GM23338 (cell line): ENCODE data around the gene SH3BGR. TPM values are rescaled to one million over a fixed set of nuclear protein-coding genes. Genes with fewer than 3 reads are reported as not detected.

Source experiments
- ATAC-seq: fragments of 200-7000 bp; cut with Tn5 transposase; 3 replicates; pipeline ENCODE4 v1.9.1; 2020
- DNase-seq: peaks from one replicate; pipeline ENCODE4 v3.0.0-alpha.2; 2015; ENCODE audit warnings: low spot score
- H2AFZ ChIP-seq: fragments of 200-600 bp; sonication (generic); 2 replicates; pipeline ENCODE4 v1.8.0; 2016; ENCODE audit warnings: antibody characterized with exemption, mild to moderate bottlenecking, moderate library complexity
- H3F3A ChIP-seq: fragments of 200-600 bp; sonication (generic); replicated peaks from 2 replicates; pipeline ENCODE4 v1.8.0; 2017; ENCODE audit warnings: antibody characterized with exemption, mixed run types, low read depth
- H3K27ac ChIP-seq: fragments of 200-600 bp; sonication (generic); 2 replicates; pipeline ENCODE4 v1.6.1; 2016; ENCODE audit warnings: low read depth
- H3K27me3 ChIP-seq: fragments of 200-600 bp; sonication (generic); 2 replicates; pipeline ENCODE4 v1.8.0; 2016; ENCODE audit warnings: mild to moderate bottlenecking, mixed run types, moderate library complexity; ENCODE audit not compliant: insufficient read depth
- H3K36me3 ChIP-seq: fragments of 200-600 bp; sonication (generic); 2 replicates; pipeline ENCODE4 v1.8.0; 2016; ENCODE audit warnings: mild to moderate bottlenecking; ENCODE audit not compliant: insufficient read depth
- H3K4me1 ChIP-seq: fragments of 200-600 bp; sonication (generic); 2 replicates; pipeline ENCODE4 v1.8.0; 2016; ENCODE audit warnings: mild to moderate bottlenecking, moderate library complexity; ENCODE audit not compliant: insufficient read depth
- H3K4me2 ChIP-seq: fragments of 200-600 bp; sonication (generic); 2 replicates; pipeline ENCODE4 v1.7.1; 2017; ENCODE audit warnings: mixed run types
- H3K4me3 ChIP-seq: fragments of 200-600 bp; sonication (generic); 2 replicates; pipeline ENCODE4 v1.6.1; 2016; ENCODE audit warnings: mixed run types
- H3K79me2 ChIP-seq: fragments of 200-600 bp; sonication (generic); replicated peaks from 2 replicates; pipeline ENCODE4 v1.8.0; 2017; ENCODE audit warnings: mild to moderate bottlenecking; ENCODE audit not compliant: insufficient read depth
- H3K9me2 ChIP-seq: fragments of 200-600 bp; sonication (generic); 2 replicates; pipeline ENCODE4 v1.8.0; 2017; ENCODE audit not compliant: insufficient read depth
- H4K20me1 ChIP-seq: fragments of 200-600 bp; sonication (generic); replicated peaks from 2 replicates; pipeline ENCODE4 v1.8.0; 2017; ENCODE audit warnings: mild to moderate bottlenecking; ENCODE audit not compliant: insufficient read depth
- H3K27ac Mint-ChIP-seq: 2 replicates; pipeline ENCODE4 v1.8.0; 2020; ENCODE audit warnings: inconsistent platforms, mild to moderate bottlenecking, moderate library complexity, mixed read lengths
- H3K27me3 Mint-ChIP-seq: 3 replicates; pipeline ENCODE4 v1.8.0; 2022; ENCODE audit warnings: low read depth, mild to moderate bottlenecking, moderate library complexity, mixed read lengths, inconsistent platforms; ENCODE audit not compliant: insufficient read depth, poor library complexity
- H3K36me3 Mint-ChIP-seq: 3 replicates; pipeline ENCODE4 v1.8.0; 2021; ENCODE audit warnings: low read depth, mild to moderate bottlenecking, inconsistent platforms, moderate library complexity, mixed read lengths
- H3K4me1 Mint-ChIP-seq: 3 replicates; pipeline ENCODE4 v1.8.0; 2020; ENCODE audit warnings: mild to moderate bottlenecking, inconsistent platforms, mixed read lengths
- H3K4me3 Mint-ChIP-seq: 3 replicates; pipeline ENCODE4 v1.8.0; 2021; ENCODE audit warnings: moderate library complexity, mild to moderate bottlenecking, inconsistent platforms, mixed read lengths
- H3K9me3 Mint-ChIP-seq: 3 replicates; pipeline ENCODE4 v1.8.0; 2020; ENCODE audit warnings: moderate library complexity, mild to moderate bottlenecking, inconsistent platforms, mixed read lengths
- CREB1 ChIP-seq: fragments of 250-450 bp; sonication (Bioruptor Pico); IDR thresholded peaks from 2 replicates; pipeline ENCODE4 v1.5.0; 2020; ENCODE audit warnings: low read depth, mild to moderate bottlenecking, moderate library complexity
- EZH2 ChIP-seq: fragments of 200-600 bp; sonication (generic); IDR thresholded peaks from one replicate; pipeline ENCODE4 v1.8.0; 2017; ENCODE audit warnings: antibody characterized with exemption, mild to moderate bottlenecking, low read depth; ENCODE audit not compliant: unreplicated experiment
- JUNB ChIP-seq: IDR thresholded peaks from one replicate; pipeline ENCODE4 v1.6.1; 2016; ENCODE audit warnings: antibody characterized with exemption; ENCODE audit not compliant: unreplicated experiment
- POLR2AphosphoS5 ChIP-seq: IDR thresholded peaks from 2 replicates; pipeline ENCODE4 v1.6.1; 2016; ENCODE audit warnings: antibody characterized with exemption, low read depth
- STAT1 ChIP-seq: IDR thresholded peaks from one replicate; pipeline ENCODE4 v1.6.1; 2016; ENCODE audit warnings: antibody characterized with exemption; ENCODE audit not compliant: unreplicated experiment
- ZNF114 ChIP-seq: fragments of 250-450 bp; sonication (Bioruptor Pico); IDR thresholded peaks from 2 replicates; pipeline ENCODE4 v1.5.0; 2020; ENCODE audit warnings: mild to moderate bottlenecking, moderate library complexity
- ZNF462 ChIP-seq: fragments of 250-450 bp; sonication (Bioruptor Pico); IDR thresholded peaks from 2 replicates; pipeline ENCODE4 v1.5.0; 2020; ENCODE audit warnings: mild to moderate bottlenecking, moderate library complexity
- polyA plus RNA-seq: library from polyadenylated mRNA; unstranded; fragments of >200 nt; fragmentation: Nextera tagmentation; extraction: Ambion mirVana; gene quantifications from 2 replicates; pipeline ENCODE4 v1.2.1, GENCODE V29; 2016
- total RNA-seq: library from RNA; depleted of rRNA; stranded (reverse); fragments of >200 nt; shearing (Covaris generic); gene quantifications from 2 replicates; pipeline ENCODE4 v1.2.3, GENCODE V29; 2014
- TF ChIP-seq, protein P1 (sequence below), 2 experiments: fragments of 200-600 bp in 1 of 2; sonication (generic) in 1 of 2; conservative IDR thresholded peaks; 2 replicates each; pipeline versions ENCODE4 v1.5.1 to v1.6.1; 2016 to 2017; ENCODE audit warnings: antibody characterized with exemption in 2 of 2, low read depth in 2 of 2, mild to moderate bottlenecking in 2 of 2, moderate library complexity in 1 of 2
- TF ChIP-seq, protein P2 (sequence below): IDR thresholded peaks from one replicate; pipeline ENCODE4 v1.6.1; 2018; ENCODE audit warnings: antibody characterized with exemption; ENCODE audit not compliant: unreplicated experiment
- TF ChIP-seq, protein P3 (sequence below): IDR thresholded peaks from 2 replicates; pipeline ENCODE4 v1.6.1; 2016; ENCODE audit warnings: antibody characterized with exemption

Gene SH3BGR
- total and polyA plus RNA-seq, 2 experiments from 2014 or later, result 5.9 to 18.9 TPM

DNA sequence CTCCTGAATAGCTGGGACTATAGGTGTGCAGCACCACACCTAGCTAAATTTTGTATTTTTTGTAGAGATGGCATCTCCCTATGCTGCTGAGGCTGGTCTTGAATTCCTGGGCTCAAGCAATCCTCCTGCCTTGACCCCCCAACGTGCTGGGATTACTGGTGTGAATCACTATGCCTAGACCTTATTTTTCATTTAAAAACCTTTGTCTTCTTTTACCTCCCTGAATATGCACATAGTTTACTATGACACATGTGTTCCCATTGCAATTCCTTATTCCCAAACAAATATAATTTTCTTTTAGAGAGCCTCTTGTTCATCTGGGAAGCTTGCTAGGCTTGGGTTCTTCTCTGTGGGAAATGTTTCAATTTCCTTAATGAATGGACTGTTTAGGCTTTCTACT is 16.8 kb downstream of the SH3BGR start:
- Histone ChIP-seq H3K9me2 (no peaks in the 10 kb centered on the region), H4K20me1 (no peaks in the 10 kb centered on the region), H3K79me2 (no peaks in the 10 kb centered on the region), H3F3A (no peaks in the 10 kb centered on the region), H2AFZ (no peak overlapping the region), H3K36me3 (no peaks in the 10 kb centered on the region), H3K27ac (no peak overlapping the region), H3K27me3 (no peaks in the 10 kb centered on the region), H3K4me1 (peaks cover 3% of the 10 kb centered on the region; the same call in 1 of the 2 replicates), H3K4me3 (no peak overlapping the region), H3K4me2 (no peak overlapping the region)
- H3K4me3 Mint-ChIP-seq, result no peak overlapping the region
- peaks cover 8% of the 10 kb centered on the region for H3K27me3 Mint-ChIP-seq
- ATAC-seq (no peak), DNase-seq (no peak)
- H3K4me1 Mint-ChIP-seq, result peaks cover 11% of the 10 kb centered on the region
- H3K9me3 Mint-ChIP-seq, result peaks cover 5% of the 10 kb centered on the region; the same call in 1 of the 3 replicates
- H3K36me3 Mint-ChIP-seq, result no peaks in the 10 kb centered on the region
- H3K27ac Mint-ChIP-seq, result no peak overlapping the region; the same call in 1 of the 2 replicates
- TF ChIP-seq, protein P1, sequence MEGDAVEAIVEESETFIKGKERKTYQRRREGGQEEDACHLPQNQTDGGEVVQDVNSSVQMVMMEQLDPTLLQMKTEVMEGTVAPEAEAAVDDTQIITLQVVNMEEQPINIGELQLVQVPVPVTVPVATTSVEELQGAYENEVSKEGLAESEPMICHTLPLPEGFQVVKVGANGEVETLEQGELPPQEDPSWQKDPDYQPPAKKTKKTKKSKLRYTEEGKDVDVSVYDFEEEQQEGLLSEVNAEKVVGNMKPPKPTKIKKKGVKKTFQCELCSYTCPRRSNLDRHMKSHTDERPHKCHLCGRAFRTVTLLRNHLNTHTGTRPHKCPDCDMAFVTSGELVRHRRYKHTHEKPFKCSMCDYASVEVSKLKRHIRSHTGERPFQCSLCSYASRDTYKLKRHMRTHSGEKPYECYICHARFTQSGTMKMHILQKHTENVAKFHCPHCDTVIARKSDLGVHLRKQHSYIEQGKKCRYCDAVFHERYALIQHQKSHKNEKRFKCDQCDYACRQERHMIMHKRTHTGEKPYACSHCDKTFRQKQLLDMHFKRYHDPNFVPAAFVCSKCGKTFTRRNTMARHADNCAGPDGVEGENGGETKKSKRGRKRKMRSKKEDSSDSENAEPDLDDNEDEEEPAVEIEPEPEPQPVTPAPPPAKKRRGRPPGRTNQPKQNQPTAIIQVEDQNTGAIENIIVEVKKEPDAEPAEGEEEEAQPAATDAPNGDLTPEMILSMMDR (conservative IDR thresholded peaks at IDR 0.05; ENCODE audit: low read depth in 2 of 2), result no peak
- TF ChIP-seq ZNF114, result no peak
- TF ChIP-seq STAT1, result no peak

DNA sequence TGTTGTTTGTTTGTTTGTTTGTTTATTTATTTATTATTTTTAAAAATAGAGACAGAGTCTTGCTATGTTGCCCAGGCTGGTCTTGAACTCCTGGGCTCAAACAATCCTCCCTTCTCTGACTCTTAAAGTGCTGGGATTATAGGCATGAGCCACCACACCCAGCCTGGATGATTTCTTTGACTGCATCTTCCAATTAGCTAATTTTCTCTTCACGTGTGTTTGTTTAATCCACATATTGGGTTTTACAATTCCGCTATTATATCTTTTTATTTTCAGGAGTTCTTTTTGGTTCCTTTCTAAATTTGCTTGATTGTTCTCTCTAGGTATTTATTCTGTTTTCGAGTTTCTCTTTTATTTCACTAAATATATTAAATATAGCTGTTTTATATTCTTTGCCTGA is 19.8 kb downstream of the SH3BGR start:
- H3K36me3 ChIP-seq, result no peaks in the 10 kb centered on the region
- Mint-ChIP-seq H3K9me3 (peaks cover 3% of the 10 kb centered on the region; the same call in 1 of the 3 replicates), H3K4me3 (no peak overlapping the region), H3K4me1 (peaks cover 19% of the 10 kb centered on the region), H3K27me3 (peaks cover 8% of the 10 kb centered on the region), H3K27ac (no peak overlapping the region), H3K36me3 (no peaks in the 10 kb centered on the region; the same call in 2 of the 3 replicates)
- no peaks in the 10 kb centered on the region for H4K20me1 ChIP-seq
- H3K27ac ChIP-seq, result no peak overlapping the region
- H3K4me1 ChIP-seq, result peaks cover 3% of the 10 kb centered on the region
- ATAC-seq (no peak), DNase-seq (no peak)
- H3F3A ChIP-seq, result no peaks in the 10 kb centered on the region
- no peak overlapping the region for H3K4me3 ChIP-seq
- H2AFZ ChIP-seq, result no peak overlapping the region
- no peaks in the 10 kb centered on the region for H3K79me2 ChIP-seq
- peaks cover 8% of the 10 kb centered on the region for H3K9me2 ChIP-seq
- no peak overlapping the region for H3K4me2 ChIP-seq
- H3K27me3 ChIP-seq, result no peaks in the 10 kb centered on the region
- TF ChIP-seq JUNB (no peak), STAT1 (no peak), CREB1 (CRISPR knock-in tag) (no peak), POLR2AphosphoS5 (no peak), ZNF462 (CRISPR knock-in tag) (no peak), EZH2 (no peak)
- TF ChIP-seq, protein P2, sequence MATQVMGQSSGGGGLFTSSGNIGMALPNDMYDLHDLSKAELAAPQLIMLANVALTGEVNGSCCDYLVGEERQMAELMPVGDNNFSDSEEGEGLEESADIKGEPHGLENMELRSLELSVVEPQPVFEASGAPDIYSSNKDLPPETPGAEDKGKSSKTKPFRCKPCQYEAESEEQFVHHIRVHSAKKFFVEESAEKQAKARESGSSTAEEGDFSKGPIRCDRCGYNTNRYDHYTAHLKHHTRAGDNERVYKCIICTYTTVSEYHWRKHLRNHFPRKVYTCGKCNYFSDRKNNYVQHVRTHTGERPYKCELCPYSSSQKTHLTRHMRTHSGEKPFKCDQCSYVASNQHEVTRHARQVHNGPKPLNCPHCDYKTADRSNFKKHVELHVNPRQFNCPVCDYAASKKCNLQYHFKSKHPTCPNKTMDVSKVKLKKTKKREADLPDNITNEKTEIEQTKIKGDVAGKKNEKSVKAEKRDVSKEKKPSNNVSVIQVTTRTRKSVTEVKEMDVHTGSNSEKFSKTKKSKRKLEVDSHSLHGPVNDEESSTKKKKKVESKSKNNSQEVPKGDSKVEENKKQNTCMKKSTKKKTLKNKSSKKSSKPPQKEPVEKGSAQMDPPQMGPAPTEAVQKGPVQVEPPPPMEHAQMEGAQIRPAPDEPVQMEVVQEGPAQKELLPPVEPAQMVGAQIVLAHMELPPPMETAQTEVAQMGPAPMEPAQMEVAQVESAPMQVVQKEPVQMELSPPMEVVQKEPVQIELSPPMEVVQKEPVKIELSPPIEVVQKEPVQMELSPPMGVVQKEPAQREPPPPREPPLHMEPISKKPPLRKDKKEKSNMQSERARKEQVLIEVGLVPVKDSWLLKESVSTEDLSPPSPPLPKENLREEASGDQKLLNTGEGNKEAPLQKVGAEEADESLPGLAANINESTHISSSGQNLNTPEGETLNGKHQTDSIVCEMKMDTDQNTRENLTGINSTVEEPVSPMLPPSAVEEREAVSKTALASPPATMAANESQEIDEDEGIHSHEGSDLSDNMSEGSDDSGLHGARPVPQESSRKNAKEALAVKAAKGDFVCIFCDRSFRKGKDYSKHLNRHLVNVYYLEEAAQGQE, result no peak
- TF ChIP-seq, protein P3, sequence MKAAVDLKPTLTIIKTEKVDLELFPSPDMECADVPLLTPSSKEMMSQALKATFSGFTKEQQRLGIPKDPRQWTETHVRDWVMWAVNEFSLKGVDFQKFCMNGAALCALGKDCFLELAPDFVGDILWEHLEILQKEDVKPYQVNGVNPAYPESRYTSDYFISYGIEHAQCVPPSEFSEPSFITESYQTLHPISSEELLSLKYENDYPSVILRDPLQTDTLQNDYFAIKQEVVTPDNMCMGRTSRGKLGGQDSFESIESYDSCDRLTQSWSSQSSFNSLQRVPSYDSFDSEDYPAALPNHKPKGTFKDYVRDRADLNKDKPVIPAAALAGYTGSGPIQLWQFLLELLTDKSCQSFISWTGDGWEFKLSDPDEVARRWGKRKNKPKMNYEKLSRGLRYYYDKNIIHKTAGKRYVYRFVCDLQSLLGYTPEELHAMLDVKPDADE, result no peak
